ENCODE measurements around the gene MAJIN. TPM values are rescaled to one million over a fixed set of nuclear protein-coding genes. Genes with fewer than 3 reads are reported as not detected.

The MAJIN gene
- total and polyA plus RNA-seq, 9 of the 15 experiments (the other 6 are each of a cell fraction or from before 2014, with no cell fraction given) = 0.17 to 0.83 (median 0.24) TPM; not detected in 2

DNA sequence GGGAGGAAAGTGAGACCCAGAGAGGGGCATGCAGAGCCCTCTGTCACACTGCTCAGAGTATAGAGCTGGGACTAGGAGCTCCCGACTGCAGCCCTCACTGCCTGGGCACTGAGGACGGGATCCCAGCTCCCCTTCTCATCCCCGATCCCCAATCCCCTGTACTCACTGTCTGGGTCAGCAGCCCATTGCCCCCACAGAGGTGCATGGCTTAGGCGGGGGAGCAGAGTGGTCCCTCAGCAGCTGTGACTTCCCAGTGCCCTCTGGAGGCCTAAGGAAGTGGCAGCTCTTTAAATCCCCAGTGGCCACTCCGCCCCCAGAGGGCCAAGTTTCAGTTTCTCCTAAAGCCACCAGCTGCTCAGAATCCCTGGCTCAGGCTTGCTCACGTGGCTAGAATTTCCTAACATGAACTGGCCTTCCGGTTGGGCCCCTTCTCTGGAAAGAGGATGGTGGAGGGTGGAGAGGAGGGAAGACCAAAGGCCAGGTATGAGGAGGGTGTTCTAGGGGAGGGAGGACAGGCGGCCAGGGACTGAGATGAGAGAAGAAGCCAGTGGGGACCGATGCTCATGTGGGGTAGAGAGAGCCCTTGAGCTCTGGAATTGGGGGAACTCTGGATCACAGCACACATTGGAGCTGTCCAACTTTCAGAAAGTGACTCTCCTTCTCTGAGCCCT lies 24.9 kb upstream of the MAJIN start, which contains the start of gene BATF2 (continued):
- peak; percentile 47; the same call in 1 of the 2 replicates for TF ChIP-seq HDGF (IDR thresholded peaks at IDR 0.05)
- TF ChIP-seq ZNF316 (IDR thresholded peaks at IDR 0.05) = no peak
- TF ChIP-seq, protein P1, sequence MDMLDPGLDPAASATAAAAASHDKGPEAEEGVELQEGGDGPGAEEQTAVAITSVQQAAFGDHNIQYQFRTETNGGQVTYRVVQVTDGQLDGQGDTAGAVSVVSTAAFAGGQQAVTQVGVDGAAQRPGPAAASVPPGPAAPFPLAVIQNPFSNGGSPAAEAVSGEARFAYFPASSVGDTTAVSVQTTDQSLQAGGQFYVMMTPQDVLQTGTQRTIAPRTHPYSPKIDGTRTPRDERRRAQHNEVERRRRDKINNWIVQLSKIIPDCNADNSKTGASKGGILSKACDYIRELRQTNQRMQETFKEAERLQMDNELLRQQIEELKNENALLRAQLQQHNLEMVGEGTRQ (CRISPR knock-in tag; IDR thresholded peaks at IDR 0.05) = peak; percentile 82
- no peak for TF ChIP-seq PHB (CRISPR knock-in tag; IDR thresholded peaks at IDR 0.05)
- peak; percentile 41 for TF ChIP-seq SOX6 (IDR thresholded peaks at IDR 0.05)
- TF ChIP-seq JUNB (CRISPR knock-in tag; conservative IDR thresholded peaks at IDR 0.05) = no peak
- TF ChIP-seq LEF1 (IDR thresholded peaks at IDR 0.05) = 0 out of 2 replicates have a peak, but pooled peaks have one; percentile 50
- TF ChIP-seq, protein P2, sequence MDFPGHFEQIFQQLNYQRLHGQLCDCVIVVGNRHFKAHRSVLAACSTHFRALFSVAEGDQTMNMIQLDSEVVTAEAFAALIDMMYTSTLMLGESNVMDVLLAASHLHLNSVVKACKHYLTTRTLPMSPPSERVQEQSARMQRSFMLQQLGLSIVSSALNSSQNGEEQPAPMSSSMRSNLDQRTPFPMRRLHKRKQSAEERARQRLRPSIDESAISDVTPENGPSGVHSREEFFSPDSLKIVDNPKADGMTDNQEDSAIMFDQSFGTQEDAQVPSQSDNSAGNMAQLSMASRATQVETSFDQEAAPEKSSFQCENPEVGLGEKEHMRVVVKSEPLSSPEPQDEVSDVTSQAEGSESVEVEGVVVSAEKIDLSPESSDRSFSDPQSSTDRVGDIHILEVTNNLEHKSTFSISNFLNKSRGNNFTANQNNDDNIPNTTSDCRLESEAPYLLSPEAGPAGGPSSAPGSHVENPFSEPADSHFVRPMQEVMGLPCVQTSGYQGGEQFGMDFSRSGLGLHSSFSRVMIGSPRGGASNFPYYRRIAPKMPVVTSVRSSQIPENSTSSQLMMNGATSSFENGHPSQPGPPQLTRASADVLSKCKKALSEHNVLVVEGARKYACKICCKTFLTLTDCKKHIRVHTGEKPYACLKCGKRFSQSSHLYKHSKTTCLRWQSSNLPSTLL (IDR thresholded peaks at IDR 0.05) = no peak
- TF ChIP-seq ERF (CRISPR knock-in tag; IDR thresholded peaks at IDR 0.05) = 0 out of 2 replicates have a peak, but pooled peaks have one; percentile 26
- peak; percentile 66; the same call in 1 of the 2 replicates for TF ChIP-seq RB1 (IDR thresholded peaks at IDR 0.05; ENCODE audit: low read depth)
- TF ChIP-seq NR2F6 (CRISPR knock-in tag; IDR thresholded peaks at IDR 0.05) = no peak
- TF ChIP-seq, protein P3, sequence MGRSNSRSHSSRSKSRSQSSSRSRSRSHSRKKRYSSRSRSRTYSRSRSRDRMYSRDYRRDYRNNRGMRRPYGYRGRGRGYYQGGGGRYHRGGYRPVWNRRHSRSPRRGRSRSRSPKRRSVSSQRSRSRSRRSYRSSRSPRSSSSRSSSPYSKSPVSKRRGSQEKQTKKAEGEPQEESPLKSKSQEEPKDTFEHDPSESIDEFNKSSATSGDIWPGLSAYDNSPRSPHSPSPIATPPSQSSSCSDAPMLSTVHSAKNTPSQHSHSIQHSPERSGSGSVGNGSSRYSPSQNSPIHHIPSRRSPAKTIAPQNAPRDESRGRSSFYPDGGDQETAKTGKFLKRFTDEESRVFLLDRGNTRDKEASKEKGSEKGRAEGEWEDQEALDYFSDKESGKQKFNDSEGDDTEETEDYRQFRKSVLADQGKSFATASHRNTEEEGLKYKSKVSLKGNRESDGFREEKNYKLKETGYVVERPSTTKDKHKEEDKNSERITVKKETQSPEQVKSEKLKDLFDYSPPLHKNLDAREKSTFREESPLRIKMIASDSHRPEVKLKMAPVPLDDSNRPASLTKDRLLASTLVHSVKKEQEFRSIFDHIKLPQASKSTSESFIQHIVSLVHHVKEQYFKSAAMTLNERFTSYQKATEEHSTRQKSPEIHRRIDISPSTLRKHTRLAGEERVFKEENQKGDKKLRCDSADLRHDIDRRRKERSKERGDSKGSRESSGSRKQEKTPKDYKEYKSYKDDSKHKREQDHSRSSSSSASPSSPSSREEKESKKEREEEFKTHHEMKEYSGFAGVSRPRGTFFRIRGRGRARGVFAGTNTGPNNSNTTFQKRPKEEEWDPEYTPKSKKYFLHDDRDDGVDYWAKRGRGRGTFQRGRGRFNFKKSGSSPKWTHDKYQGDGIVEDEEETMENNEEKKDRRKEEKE (IDR thresholded peaks at IDR 0.05; ENCODE audit: borderline replicate concordance in 1 of 2, control insufficient read depth in 1 of 2, low read depth in 2 of 2, low read length in 1 of 2) = no peak
- TF ChIP-seq TFAM (CRISPR knock-in tag; conservative IDR thresholded peaks at IDR 0.05) = no peak
- no peak for TF ChIP-seq MECOM (CRISPR knock-in tag; IDR thresholded peaks at IDR 0.05)
- TF ChIP-seq, protein P4, sequence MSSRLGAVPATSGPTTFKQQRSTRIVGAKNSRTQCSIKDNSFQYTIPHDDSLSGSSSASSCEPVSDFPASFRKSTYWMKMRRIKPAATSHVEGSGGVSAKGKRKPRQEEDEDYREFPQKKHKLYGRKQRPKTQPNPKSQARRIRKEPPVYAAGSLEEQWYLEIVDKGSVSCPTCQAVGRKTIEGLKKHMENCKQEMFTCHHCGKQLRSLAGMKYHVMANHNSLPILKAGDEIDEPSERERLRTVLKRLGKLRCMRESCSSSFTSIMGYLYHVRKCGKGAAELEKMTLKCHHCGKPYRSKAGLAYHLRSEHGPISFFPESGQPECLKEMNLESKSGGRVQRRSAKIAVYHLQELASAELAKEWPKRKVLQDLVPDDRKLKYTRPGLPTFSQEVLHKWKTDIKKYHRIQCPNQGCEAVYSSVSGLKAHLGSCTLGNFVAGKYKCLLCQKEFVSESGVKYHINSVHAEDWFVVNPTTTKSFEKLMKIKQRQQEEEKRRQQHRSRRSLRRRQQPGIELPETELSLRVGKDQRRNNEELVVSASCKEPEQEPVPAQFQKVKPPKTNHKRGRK (tag; IDR thresholded peaks at IDR 0.05) = no peak
- TF ChIP-seq NCOA1 (IDR thresholded peaks at IDR 0.05; ENCODE audit: low read depth) = no peak
- no peak for TF ChIP-seq EWSR1 (IDR thresholded peaks at IDR 0.05; ENCODE audit: borderline replicate concordance, low read depth, partially characterized antibody)
- TF ChIP-seq, protein P5, sequence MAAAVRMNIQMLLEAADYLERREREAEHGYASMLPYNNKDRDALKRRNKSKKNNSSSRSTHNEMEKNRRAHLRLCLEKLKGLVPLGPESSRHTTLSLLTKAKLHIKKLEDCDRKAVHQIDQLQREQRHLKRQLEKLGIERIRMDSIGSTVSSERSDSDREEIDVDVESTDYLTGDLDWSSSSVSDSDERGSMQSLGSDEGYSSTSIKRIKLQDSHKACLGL (CRISPR knock-in tag; IDR thresholded peaks at IDR 0.05; ENCODE audit: borderline replicate concordance, poor library complexity, severe bottlenecking) = no peak
- no peak; the same call in 1 of the 2 replicates for TF ChIP-seq MYNN (IDR thresholded peaks at IDR 0.05)
- no peak for TF ChIP-seq MYNN (CRISPR knock-in tag; IDR thresholded peaks at IDR 0.05)

Measured in K562 (cell line).